DND-41 (cell line): ENCODE results near the gene USP48.

Source experiments
- CTCF ChIP-seq: IDR thresholded peaks from 2 replicates; pipeline ENCODE4 v1.5.1; 2012; ENCODE audit warnings: borderline replicate concordance, low read length, moderate library complexity, mild to moderate bottlenecking; ENCODE audit not compliant: poor library complexity, severe bottlenecking; ENCODE audit errors: extremely low read depth
- EZH2 ChIP-seq: IDR thresholded peaks from 3 replicates; pipeline ENCODE4 v1.6.1; 2012; ENCODE audit warnings: borderline replicate concordance, low read depth, mild to moderate bottlenecking, moderate library complexity, low read length, inconsistent platforms; ENCODE audit not compliant: severe bottlenecking

DNA sequence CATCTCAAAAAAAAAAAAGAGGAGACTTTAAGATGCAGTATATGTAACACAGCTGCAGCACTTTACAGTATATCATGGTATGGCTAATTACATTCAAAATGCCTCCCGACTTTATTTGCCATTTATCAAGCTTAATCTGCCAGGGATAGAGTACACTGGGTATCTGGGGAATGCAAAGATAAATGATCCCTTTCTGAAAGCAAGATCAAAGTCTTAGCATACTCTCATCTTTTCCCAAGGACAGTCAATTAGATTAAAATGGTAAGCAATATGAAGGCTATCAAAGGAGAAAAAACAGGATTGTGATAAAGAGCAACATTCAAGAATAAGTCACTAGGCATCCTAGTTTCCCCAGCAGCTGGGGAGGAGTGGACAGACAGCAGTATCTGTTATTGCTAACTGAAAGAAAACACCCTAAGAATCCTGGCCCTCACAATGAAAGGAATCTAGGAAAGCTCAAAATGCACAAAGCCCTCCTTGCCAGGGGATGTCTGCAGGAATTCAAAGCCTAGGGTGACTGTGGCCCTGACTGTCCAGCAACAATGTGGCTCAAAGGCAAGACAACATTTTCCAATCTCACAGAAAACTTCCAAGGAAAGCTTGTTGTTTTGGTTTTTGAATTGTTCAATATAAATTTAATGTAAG lies 57.1 kb downstream of the USP48 start:
- TF ChIP-seq CTCF (no peak), EZH2 (no peak)
